Mesodermal cell (in vitro differentiated cells): Measurements from ENCODE around the gene ITPRID1.
"Not testable (repeated sequence)": the region's sequence is repeated elsewhere in the genome, so short reads cannot be mapped to it uniquely, and the experiment has no call there.

ENCODE experiments used
- H3K27ac ChIP-seq: 2 replicates; pipeline ENCODE4 v1.7.0; 2013; ENCODE audit warnings: mild to moderate bottlenecking, low read depth, low read length, moderate library complexity; ENCODE audit not compliant: severe bottlenecking
- H3K36me3 ChIP-seq: 2 replicates; pipeline ENCODE4 v1.7.1; 2013; ENCODE audit warnings: mild to moderate bottlenecking, low read length, moderate library complexity; ENCODE audit not compliant: control insufficient read depth, insufficient read depth
- H3K4me1 ChIP-seq: one replicate; pipeline ENCODE4 v1.7.1; 2013; ENCODE audit warnings: mild to moderate bottlenecking, low read length; ENCODE audit not compliant: insufficient read depth, control insufficient read depth, poor library complexity, severe bottlenecking
- H3K4me3 ChIP-seq: 2 replicates; pipeline ENCODE4 v1.7.0; 2013; ENCODE audit warnings: low read length, control low read depth, mild to moderate bottlenecking; ENCODE audit not compliant: insufficient read depth, poor library complexity, severe bottlenecking; ENCODE audit errors: extremely low read depth
- H3K9me3 ChIP-seq: 2 replicates; pipeline ENCODE4 v1.7.1; 2013; ENCODE audit warnings: mild to moderate bottlenecking, low read length, moderate library complexity; ENCODE audit not compliant: control insufficient read depth
- WGBS, 2 experiments: methylation state at CpG; one replicate each; pipeline ENCODE4 v1.1.5; 2013; ENCODE audit warnings: missing lambda C conversion rate in 2 of 2; ENCODE audit not compliant: insufficient coverage in 2 of 2; 5-methylcytosine and 5-hydroxymethylcytosine counted together

Gene ITPRID1

DNA sequence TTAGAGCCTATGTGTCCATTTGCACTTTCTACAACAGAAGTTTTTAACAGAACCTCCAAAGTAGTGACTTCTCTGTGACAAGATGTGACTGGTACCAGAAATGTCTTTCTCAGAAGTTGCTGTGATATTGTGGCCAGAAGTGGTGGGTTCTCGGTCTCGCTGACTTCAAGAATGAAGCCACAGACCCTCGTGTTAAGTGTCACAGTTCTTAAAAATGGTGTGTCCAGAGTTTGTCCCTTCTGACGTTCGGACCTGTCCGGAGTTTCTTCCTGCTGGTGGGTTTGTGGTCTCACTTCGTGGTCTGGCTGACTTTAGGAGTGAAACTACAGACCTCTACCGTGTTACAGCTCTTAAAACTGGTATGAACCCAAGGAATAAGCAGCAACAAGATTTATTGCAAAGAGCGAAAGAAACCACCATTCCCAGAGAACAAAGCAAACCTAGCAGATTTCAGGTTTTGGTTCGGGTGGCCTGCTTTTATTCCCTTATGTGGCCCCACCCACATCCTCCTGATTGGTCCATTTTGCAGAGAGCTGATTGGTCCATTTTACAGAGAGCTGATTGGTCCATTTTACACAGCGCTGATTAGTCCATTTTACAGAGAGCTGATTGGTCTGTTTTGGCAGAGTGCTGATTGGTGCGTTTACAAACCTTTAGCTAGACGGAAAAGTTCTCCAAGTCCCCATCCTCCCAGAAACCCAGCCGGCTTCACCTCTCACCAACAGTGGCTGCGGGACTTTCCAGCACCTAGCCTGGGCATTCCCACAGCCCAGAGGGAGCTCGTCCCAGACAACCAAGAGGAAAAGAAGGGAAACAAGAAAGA, 3.0 kb downstream of the ITPRID1 start:
- Histone ChIP-seq H3K9me3 (no peaks in the 10 kb centered on the region), H3K27ac (no peak overlapping the region), H3K4me1 (no peaks in the 10 kb centered on the region), H3K4me3 (no peak overlapping the region), H3K36me3 (no peaks in the 10 kb centered on the region)
- 85 to 86% methylated on average over 8 to 12 of the region's 16 CpGs for WGBS, 2 experiments

GRCh38 chr7:31517513-31517912, 3.6 kb downstream of the ITPRID1 start:
- Histone ChIP-seq H3K4me3 (no peak overlapping the region), H3K27ac (no peak overlapping the region), H3K4me1 (no peaks in the 10 kb centered on the region), H3K36me3 (no peaks in the 10 kb centered on the region), H3K9me3 (no peaks in the 10 kb centered on the region)
- 93 to 94% methylated on average over 21 to 23 of the region's 31 CpGs for WGBS, 2 experiments

- no peaks in the 10 kb centered on the region for H3K9me3 ChIP-seq
- no peaks in the 10 kb centered on the region for H3K36me3 ChIP-seq
- H3K4me3 ChIP-seq: no peak overlapping the region
- 95 to 100% methylated on average over 3 to 4 of the region's 4 CpGs for WGBS, 2 experiments
- H3K4me1 ChIP-seq: no peaks in the 10 kb centered on the region
- H3K27ac ChIP-seq: no peak overlapping the region
Measured at GRCh38 chr7:31518766-31519165, 4.9 kb downstream of the ITPRID1 start.

GRCh38 chr7:31521336-31522010, 7.6 kb downstream of the ITPRID1 start:
- H3K4me1 ChIP-seq: no peaks in the 10 kb centered on the region
- H3K4me3 ChIP-seq: no peak overlapping the region
- H3K36me3 ChIP-seq: no peaks in the 10 kb centered on the region
- WGBS, 2 experiments: 75 to 96% methylated on average over 3 of the region's 5 CpGs
- H3K27ac ChIP-seq: no peak overlapping the region
- H3K9me3 ChIP-seq: no peaks in the 10 kb centered on the region

- no peaks in the 10 kb centered on the region for H3K4me1 ChIP-seq
- H3K9me3 ChIP-seq: no peaks in the 10 kb centered on the region
- H3K27ac ChIP-seq: no peak overlapping the region
- H3K36me3 ChIP-seq: no peaks in the 10 kb centered on the region
- no peak overlapping the region for H3K4me3 ChIP-seq
Measured at GRCh38 chr7:31526864-31527263, 13.0 kb downstream of the ITPRID1 start.

GRCh38 chr7:31529103-31529502, 15.2 kb downstream of the ITPRID1 start:
- no peak overlapping the region for H3K4me3 ChIP-seq
- H3K9me3 ChIP-seq: no peaks in the 10 kb centered on the region
- H3K27ac ChIP-seq: no peak overlapping the region
- WGBS, 2 experiments: no CpG with 5 or more reads among the region's 1 CpG
- H3K36me3 ChIP-seq: no peaks in the 10 kb centered on the region
- H3K4me1 ChIP-seq: no peaks in the 10 kb centered on the region

DNA sequence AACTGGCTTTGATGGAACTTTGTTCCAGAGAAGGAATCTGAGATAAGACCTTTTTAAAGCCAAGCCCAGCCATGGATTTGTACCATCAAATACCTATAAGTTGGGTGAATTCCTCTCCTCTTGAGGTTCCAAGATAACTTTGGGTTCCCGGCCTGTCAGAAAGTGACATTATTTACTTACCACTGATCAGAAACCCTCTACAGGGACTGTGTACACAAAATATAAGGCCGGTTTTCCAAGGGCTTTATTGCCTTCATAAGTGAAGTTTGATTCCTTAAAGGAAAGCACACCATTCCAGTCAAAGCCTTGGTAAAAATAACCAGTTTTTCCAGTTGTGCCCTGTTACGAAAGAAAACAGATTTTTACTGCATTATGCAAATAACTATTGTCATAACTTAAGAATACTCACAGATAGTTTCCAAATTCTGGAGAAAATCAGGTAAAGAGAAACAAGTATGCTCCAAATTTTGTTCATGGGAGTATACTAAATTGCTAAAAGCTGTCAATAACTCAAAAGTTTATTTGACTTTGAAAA, 26.8 kb downstream of the ITPRID1 start:
- 40 to 80% methylated on average over 1 to 2 of the region's 3 CpGs for WGBS, 2 experiments
- not testable (repeated sequence) for H3K36me3 ChIP-seq, H3K27ac ChIP-seq

GRCh38 chr7:31545549-31545948, 31.7 kb downstream of the ITPRID1 start:
- no peak overlapping the region for H3K4me3 ChIP-seq
- H3K4me1 ChIP-seq: no peaks in the 10 kb centered on the region
- WGBS, 2 experiments: 67% methylated on average over 1 of the region's 1 CpG; no CpG with 5 or more reads in 1 of the 2 experiments
- H3K27ac ChIP-seq: no peak overlapping the region
- H3K36me3 ChIP-seq: no peaks in the 10 kb centered on the region
- H3K9me3 ChIP-seq: no peaks in the 10 kb centered on the region

More for the DNA sequence above, 26.8 kb downstream of the ITPRID1 start:
- not testable (repeated sequence) for H3K4me1 ChIP-seq, H3K4me3 ChIP-seq, H3K9me3 ChIP-seq

DNA sequence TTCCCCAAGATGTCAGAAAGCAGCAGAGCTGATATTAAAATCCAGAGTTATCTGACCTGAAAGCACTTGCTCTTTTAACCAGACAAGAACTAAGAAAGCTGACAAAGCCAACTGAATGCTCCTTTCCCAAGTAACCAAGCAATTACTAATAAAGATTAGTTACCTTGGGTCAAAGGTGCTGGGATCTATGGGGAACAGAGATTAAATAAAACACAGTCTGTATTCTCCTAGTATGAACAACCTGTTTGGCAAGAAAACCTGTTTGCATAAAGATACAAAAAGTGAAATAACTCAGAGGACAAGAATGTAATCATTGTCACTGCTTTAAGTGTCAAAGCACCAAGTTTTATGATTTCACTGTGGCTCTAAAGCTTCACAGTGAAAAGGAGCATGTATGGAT, 35.7 kb downstream of the ITPRID1 start:
- no peaks in the 10 kb centered on the region for H3K9me3 ChIP-seq
- H3K36me3 ChIP-seq: no peaks in the 10 kb centered on the region
- no peak overlapping the region for H3K27ac ChIP-seq
- H3K4me1 ChIP-seq: no peaks in the 10 kb centered on the region
- H3K4me3 ChIP-seq: no peak overlapping the region

DNA sequence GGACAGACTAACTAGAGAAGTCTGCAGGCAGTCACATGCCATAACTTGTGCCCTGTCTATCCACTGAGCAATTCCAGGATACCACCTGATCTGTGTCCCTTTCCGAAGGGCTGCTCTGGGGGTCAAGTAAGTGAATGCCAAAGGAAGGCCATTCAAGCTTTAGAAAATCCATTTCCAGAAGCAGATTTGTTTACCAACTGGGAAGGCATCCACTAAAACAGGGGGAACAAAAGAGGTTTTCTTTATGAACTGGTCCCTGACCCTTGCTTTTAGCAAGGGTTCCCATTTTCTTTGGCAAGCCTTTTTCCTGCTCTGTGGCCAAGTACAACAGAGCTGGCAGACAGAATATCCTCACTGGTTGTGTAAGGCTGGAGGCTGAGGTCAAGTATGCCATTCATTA, 36.5 kb downstream of the ITPRID1 start:
- WGBS, 2 experiments: 100% methylated on average over 1 of the region's 1 CpG; no CpG with 5 or more reads in 1 of the 2 experiments
- H3K4me3 ChIP-seq: no peak overlapping the region

DNA sequence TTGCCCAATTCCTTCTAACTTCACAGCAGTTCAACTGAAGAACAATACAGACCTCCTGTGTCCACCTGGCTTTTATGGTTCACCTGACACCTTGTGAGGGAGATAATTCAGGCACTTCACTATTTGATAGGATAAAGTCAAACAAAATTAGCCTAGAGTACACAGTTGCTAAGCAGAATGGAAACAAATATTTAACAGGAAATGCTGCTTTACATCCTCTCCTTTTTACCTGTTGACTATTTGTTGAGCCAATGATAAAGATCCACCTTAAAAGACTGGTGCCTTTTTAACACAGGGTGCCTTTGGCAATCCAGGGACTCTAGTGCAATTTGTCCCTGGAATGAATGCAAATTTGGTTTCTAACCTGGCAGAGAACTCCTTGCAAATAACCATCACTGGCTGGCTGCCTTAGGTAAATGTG, 39.8 kb downstream of the ITPRID1 start:
- Histone ChIP-seq H3K36me3 (no peaks in the 10 kb centered on the region), H3K4me1 (no peaks in the 10 kb centered on the region), H3K4me3 (no peak overlapping the region), H3K9me3 (no peaks in the 10 kb centered on the region), H3K27ac (no peak overlapping the region)

More for the DNA sequence above, 36.5 kb downstream of the ITPRID1 start:
- H3K9me3 ChIP-seq: no peaks in the 10 kb centered on the region
- H3K27ac ChIP-seq: no peak overlapping the region
- no peaks in the 10 kb centered on the region for H3K4me1 ChIP-seq
- H3K36me3 ChIP-seq: no peaks in the 10 kb centered on the region
